Testis (tissue), 2 donors: ENCODE results near the gene MDGA2.

ENCODE experiments used
- POLR2A ChIP-seq: fragments of 450-650 bp; IDR thresholded peaks from one replicate; pipeline ENCODE4 v1.6.1; 2017; ENCODE audit warnings: antibody characterized with exemption, mild to moderate bottlenecking, moderate library complexity
- TF ChIP-seq, protein P1 (sequence below), 3 experiments: fragments of 450-650 bp in 2 of 3; fragments of 200-600 bp in 1 of 3; sonication (generic) in 1 of 3; IDR thresholded peaks; one replicate each; pipeline ENCODE4 v1.5.1; 2016 to 2019; ENCODE audit warnings: antibody characterized with exemption in 3 of 3, mild to moderate bottlenecking in 2 of 3, moderate library complexity in 1 of 3

DNA sequence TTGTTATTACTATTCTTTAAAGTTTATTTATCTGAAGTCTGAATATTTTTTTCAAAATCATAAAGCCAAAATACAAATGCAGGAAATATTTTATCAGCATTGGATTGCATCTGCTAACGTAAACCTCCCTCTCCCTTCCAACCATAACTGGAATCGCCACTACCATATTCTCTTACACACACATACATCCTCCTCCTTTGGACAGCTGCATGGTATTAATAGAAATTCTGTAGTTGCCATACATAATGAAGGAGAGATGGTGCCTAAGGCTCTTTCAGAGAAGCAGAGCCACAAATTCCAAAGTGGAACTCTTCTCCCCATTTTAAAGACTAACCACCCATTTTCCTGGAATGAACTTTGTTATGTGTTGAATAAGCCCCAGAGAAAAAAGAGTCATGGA, 352.7 kb downstream of the MDGA2 start:
- no peak for TF ChIP-seq POLR2A
- TF ChIP-seq, protein P1, sequence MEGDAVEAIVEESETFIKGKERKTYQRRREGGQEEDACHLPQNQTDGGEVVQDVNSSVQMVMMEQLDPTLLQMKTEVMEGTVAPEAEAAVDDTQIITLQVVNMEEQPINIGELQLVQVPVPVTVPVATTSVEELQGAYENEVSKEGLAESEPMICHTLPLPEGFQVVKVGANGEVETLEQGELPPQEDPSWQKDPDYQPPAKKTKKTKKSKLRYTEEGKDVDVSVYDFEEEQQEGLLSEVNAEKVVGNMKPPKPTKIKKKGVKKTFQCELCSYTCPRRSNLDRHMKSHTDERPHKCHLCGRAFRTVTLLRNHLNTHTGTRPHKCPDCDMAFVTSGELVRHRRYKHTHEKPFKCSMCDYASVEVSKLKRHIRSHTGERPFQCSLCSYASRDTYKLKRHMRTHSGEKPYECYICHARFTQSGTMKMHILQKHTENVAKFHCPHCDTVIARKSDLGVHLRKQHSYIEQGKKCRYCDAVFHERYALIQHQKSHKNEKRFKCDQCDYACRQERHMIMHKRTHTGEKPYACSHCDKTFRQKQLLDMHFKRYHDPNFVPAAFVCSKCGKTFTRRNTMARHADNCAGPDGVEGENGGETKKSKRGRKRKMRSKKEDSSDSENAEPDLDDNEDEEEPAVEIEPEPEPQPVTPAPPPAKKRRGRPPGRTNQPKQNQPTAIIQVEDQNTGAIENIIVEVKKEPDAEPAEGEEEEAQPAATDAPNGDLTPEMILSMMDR (IDR thresholded peaks at IDR 0.05) = no peak
